DND-41 (cell line): ENCODE data around the gene ZNF629.

Experiments
- EZH2 ChIP-seq: IDR thresholded peaks from 3 replicates; pipeline ENCODE4 v1.6.1; 2012; ENCODE audit warnings: borderline replicate concordance, low read depth, mild to moderate bottlenecking, moderate library complexity, low read length, inconsistent platforms; ENCODE audit not compliant: severe bottlenecking
- TF ChIP-seq, protein P1 (sequence below): IDR thresholded peaks from 2 replicates; pipeline ENCODE4 v1.5.1; 2012; ENCODE audit warnings: borderline replicate concordance, low read length, moderate library complexity, mild to moderate bottlenecking; ENCODE audit not compliant: poor library complexity, severe bottlenecking; ENCODE audit errors: extremely low read depth

- TF ChIP-seq, protein P1, sequence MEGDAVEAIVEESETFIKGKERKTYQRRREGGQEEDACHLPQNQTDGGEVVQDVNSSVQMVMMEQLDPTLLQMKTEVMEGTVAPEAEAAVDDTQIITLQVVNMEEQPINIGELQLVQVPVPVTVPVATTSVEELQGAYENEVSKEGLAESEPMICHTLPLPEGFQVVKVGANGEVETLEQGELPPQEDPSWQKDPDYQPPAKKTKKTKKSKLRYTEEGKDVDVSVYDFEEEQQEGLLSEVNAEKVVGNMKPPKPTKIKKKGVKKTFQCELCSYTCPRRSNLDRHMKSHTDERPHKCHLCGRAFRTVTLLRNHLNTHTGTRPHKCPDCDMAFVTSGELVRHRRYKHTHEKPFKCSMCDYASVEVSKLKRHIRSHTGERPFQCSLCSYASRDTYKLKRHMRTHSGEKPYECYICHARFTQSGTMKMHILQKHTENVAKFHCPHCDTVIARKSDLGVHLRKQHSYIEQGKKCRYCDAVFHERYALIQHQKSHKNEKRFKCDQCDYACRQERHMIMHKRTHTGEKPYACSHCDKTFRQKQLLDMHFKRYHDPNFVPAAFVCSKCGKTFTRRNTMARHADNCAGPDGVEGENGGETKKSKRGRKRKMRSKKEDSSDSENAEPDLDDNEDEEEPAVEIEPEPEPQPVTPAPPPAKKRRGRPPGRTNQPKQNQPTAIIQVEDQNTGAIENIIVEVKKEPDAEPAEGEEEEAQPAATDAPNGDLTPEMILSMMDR, result no peak
- TF ChIP-seq EZH2, result no peak
Measured at GRCh38 chr16:30744183-30744582, 42.8 kb downstream of the ZNF629 start.
